ENCODE results near the gene CAPRIN1.

The CAPRIN1 gene

DNA sequence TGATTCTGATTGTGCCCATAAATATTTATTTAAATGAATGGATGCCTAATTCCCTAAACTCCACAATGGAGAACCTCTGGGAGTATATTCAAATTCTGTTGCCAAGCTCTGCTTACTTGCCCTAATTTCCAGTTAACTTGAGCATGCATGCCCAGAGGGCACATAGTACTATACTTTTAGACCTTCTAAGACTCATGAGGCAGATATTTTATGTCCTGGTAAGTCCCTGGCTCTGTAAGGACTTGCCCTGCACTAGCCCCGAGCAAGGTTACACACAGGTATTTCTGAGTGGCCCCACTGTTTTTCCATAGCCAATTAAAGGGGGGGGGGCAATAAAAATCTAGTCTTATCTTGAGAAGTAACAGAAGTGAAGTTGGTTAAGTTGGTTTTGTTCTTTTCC, 21.1 kb upstream of the CAPRIN1 start:
- Histone ChIP-seq H3K9me3 (ENCODE audit: insufficient read depth, low read depth, low read length) (no peaks in the 10 kb centered on the region), H3K27ac (ENCODE audit: low read length) (no peak overlapping the region), H3K9ac (ENCODE audit: low read depth, low read length) (no peak overlapping the region), H3K4me1 (ENCODE audit: insufficient read depth, low read length) (no peaks in the 10 kb centered on the region), H3K27me3 (ENCODE audit: insufficient read depth, low read length) (no peaks in the 10 kb centered on the region), H3K4me3 (ENCODE audit: low read length) (no peak overlapping the region), H3K36me3 (ENCODE audit: insufficient read depth, low read depth, low read length) (no peaks in the 10 kb centered on the region)

DNA sequence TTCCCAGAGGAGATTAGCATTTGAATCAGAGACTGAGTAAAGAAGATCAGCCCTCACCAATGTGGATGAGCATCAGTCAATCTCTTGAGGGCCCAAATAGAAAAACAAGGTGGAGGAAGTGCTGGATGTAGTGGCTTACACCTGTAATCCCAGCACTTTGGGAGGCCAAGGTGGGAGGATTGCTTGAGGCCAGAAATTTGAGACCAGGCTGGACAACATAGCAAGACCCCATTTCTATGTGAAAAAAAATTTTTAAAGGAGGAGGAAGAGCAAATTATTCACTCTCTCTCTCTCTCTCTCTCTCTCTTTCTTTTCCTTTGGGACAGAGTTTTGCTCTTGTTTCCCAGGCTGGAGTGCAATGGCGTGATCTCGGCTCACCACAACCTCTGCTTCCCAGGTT, 18.1 kb upstream of the CAPRIN1 start:
- no peaks in the 10 kb centered on the region for H3K27me3 ChIP-seq (ENCODE audit: insufficient read depth, low read length)
- no peaks in the 10 kb centered on the region for H3K4me1 ChIP-seq (ENCODE audit: insufficient read depth, low read length)
- H3K9me3 ChIP-seq (ENCODE audit: insufficient read depth, low read depth, low read length), result no peaks in the 10 kb centered on the region
- H3K27ac ChIP-seq (ENCODE audit: low read length), result no peak overlapping the region
- no peak overlapping the region for H3K4me3 ChIP-seq (ENCODE audit: low read length)
- no peak overlapping the region for H3K9ac ChIP-seq (ENCODE audit: low read depth, low read length)
- H3K36me3 ChIP-seq (ENCODE audit: insufficient read depth, low read depth, low read length), result no peaks in the 10 kb centered on the region

GRCh38 chr11:34034053-34034452, 17.5 kb upstream of the CAPRIN1 start:
- Histone ChIP-seq H3K9me3 (ENCODE audit: insufficient read depth, low read depth, low read length) (no peaks in the 10 kb centered on the region), H3K9ac (ENCODE audit: low read depth, low read length) (no peak overlapping the region), H3K27ac (ENCODE audit: low read length) (no peak overlapping the region), H3K4me3 (ENCODE audit: low read length) (no peak overlapping the region), H3K36me3 (ENCODE audit: insufficient read depth, low read depth, low read length) (no peaks in the 10 kb centered on the region), H3K27me3 (ENCODE audit: insufficient read depth, low read length) (no peaks in the 10 kb centered on the region), H3K4me1 (ENCODE audit: insufficient read depth, low read length) (no peaks in the 10 kb centered on the region)

GRCh38 chr11:34036456-34036855, 15.1 kb upstream of the CAPRIN1 start:
- H3K4me1 ChIP-seq (ENCODE audit: insufficient read depth, low read length), result no peaks in the 10 kb centered on the region
- no peaks in the 10 kb centered on the region for H3K36me3 ChIP-seq (ENCODE audit: insufficient read depth, low read depth, low read length)
- no peak overlapping the region for H3K9ac ChIP-seq (ENCODE audit: low read depth, low read length)
- H3K27me3 ChIP-seq (ENCODE audit: insufficient read depth, low read length), result no peaks in the 10 kb centered on the region
- no peaks in the 10 kb centered on the region for H3K9me3 ChIP-seq (ENCODE audit: insufficient read depth, low read depth, low read length)
- H3K27ac ChIP-seq (ENCODE audit: low read length), result no peak overlapping the region
- no peak overlapping the region for H3K4me3 ChIP-seq (ENCODE audit: low read length)

- no peaks in the 10 kb centered on the region for H3K9me3 ChIP-seq (ENCODE audit: insufficient read depth, low read depth, low read length)
- no peaks in the 10 kb centered on the region for H3K27me3 ChIP-seq (ENCODE audit: insufficient read depth, low read length)
- no peak overlapping the region for H3K4me3 ChIP-seq (ENCODE audit: low read length)
- H3K9ac ChIP-seq (ENCODE audit: low read depth, low read length), result no peak overlapping the region
- no peaks in the 10 kb centered on the region for H3K36me3 ChIP-seq (ENCODE audit: insufficient read depth, low read depth, low read length)
- no peak overlapping the region for H3K27ac ChIP-seq (ENCODE audit: low read length)
- H3K4me1 ChIP-seq (ENCODE audit: insufficient read depth, low read length), result no peaks in the 10 kb centered on the region
These were observed 14.5 kb upstream of the CAPRIN1 start for GRCh38 chr11:34037016-34037415.

GRCh38 chr11:34040571-34040970, 11.0 kb upstream of the CAPRIN1 start:
- Histone ChIP-seq H3K4me1 (ENCODE audit: insufficient read depth, low read length) (peaks cover 10% of the 10 kb centered on the region), H3K9ac (ENCODE audit: low read depth, low read length) (no peak overlapping the region), H3K9me3 (ENCODE audit: insufficient read depth, low read depth, low read length) (no peaks in the 10 kb centered on the region), H3K27me3 (ENCODE audit: insufficient read depth, low read length) (no peaks in the 10 kb centered on the region), H3K4me3 (ENCODE audit: low read length) (no peak overlapping the region), H3K36me3 (ENCODE audit: insufficient read depth, low read depth, low read length) (no peaks in the 10 kb centered on the region), H3K27ac (ENCODE audit: low read length) (no peak overlapping the region)

DNA sequence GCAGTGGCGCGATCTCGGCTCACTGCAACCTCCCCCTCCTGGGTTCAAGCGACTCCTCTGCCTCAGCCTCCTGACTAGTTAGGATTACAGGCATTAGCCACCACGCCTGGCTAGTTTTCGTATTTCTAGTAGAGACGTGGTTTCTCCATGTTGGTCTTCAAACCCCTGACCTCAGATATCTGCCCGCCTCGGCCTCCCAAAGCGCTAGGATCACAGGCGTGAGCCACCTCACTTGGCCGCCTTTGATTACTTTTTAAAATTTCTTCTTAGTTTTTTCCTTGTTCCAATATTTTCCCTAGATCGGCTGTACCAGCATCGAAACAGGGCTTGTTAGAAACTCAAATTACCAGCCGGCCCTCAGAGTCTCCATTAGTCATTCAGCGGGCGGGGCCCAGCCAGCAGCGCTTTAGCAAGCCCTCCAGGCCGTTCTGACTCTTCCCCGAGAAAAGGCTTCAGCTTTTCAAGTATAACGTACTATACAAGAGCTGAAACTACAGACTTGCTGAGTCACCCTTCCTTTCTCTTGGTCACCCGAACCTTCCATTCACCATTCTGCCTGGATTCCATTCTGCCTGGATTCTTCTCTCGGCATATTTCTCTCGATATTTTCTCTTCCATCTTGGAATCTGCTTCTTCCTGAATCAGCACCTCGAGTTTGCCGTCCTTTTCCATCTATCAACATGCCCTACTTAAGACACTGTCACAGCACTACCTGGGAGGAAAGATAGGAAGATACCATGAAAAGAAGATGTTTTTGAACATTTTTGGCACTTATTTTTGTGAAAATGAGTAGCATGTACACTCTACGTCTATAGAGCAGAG, 6.7 kb upstream of the CAPRIN1 start:
- Histone ChIP-seq H3K27ac (ENCODE audit: low read length) (no peak overlapping the region), H3K4me1 (ENCODE audit: insufficient read depth, low read length) (peaks cover 11% of the 10 kb centered on the region), H3K9me3 (ENCODE audit: insufficient read depth, low read depth, low read length) (no peaks in the 10 kb centered on the region), H3K36me3 (ENCODE audit: insufficient read depth, low read depth, low read length) (no peaks in the 10 kb centered on the region), H3K9ac (ENCODE audit: low read depth, low read length) (peak overlapping the region; percentile 9; the same call in 1 of the 2 replicates), H3K4me3 (ENCODE audit: low read length) (peak overlapping the region; percentile 12; the same call in 1 of the 2 replicates), H3K27me3 (ENCODE audit: insufficient read depth, low read length) (no peaks in the 10 kb centered on the region)

GRCh38 chr11:34049028-34049427, 2.5 kb upstream of the CAPRIN1 start:
- no peak overlapping the region for H3K27ac ChIP-seq (ENCODE audit: low read length)

DNA sequence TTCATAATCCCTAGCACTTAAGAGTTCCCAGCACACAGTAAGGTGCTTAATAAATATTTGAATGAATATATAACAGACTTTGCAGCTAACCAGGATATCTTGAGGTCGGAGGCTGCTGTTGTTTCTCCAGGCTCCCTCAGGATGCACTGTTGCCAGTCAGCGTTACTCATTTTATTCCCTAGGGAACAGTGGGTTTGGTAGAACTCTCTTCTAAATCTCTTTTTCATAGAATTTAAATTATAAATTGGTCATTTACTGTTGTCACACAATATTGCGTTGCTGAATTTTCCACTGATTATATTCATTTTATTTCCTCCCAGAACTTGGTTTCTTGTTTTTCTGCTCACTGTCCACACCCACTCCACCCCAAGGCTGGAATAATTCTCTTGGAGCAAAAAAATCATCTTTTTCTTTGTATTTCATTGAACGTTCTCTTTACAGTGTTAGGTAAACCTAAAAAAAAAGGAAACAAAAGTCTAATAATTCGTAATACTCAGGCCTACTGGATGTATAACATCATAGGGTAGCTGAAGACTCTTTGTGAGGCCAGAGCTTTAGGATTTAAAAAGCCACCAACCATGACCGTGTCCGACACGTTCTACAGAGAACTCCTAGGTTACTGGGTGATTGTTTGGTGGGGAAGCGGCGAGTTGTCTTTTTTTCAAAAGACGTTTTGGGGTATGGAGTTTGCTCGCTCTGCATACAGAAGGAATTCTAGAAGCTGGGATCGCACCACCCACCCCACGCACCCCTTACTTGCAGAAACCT, 766 bp upstream of the CAPRIN1 start:
- Histone ChIP-seq H3K36me3 (ENCODE audit: insufficient read depth, low read depth, low read length) (peaks cover 30% of the 10 kb centered on the region), H3K4me1 (ENCODE audit: insufficient read depth, low read length) (peaks cover under 1% of the 10 kb centered on the region; the same call in 1 of the 2 replicates), H3K9ac (ENCODE audit: low read depth, low read length) (peak overlapping the region; percentile 92), H3K27me3 (ENCODE audit: insufficient read depth, low read length) (no peaks in the 10 kb centered on the region), H3K9me3 (ENCODE audit: insufficient read depth, low read depth, low read length) (no peaks in the 10 kb centered on the region), H3K4me3 (ENCODE audit: low read length) (peak overlapping the region; percentile 99), H3K27ac (ENCODE audit: low read length) (peak overlapping the region; percentile 86)

More at GRCh38 chr11:34049028-34049427, 2.5 kb upstream of the CAPRIN1 start:
- H3K9me3 ChIP-seq (ENCODE audit: insufficient read depth, low read depth, low read length), result no peaks in the 10 kb centered on the region
- H3K27me3 ChIP-seq (ENCODE audit: insufficient read depth, low read length), result no peaks in the 10 kb centered on the region
- no peak overlapping the region for H3K9ac ChIP-seq (ENCODE audit: low read depth, low read length)
- no peak overlapping the region for H3K4me3 ChIP-seq (ENCODE audit: low read length)
- H3K36me3 ChIP-seq (ENCODE audit: insufficient read depth, low read depth, low read length), result peaks cover 12% of the 10 kb centered on the region
- H3K4me1 ChIP-seq (ENCODE audit: insufficient read depth, low read length), result peaks cover 11% of the 10 kb centered on the region

GRCh38 chr11:34052036-34052607, 591 bp downstream of the CAPRIN1 start:
- Histone ChIP-seq H3K4me1 (ENCODE audit: insufficient read depth, low read length) (peaks cover 9% of the 10 kb centered on the region), H3K9me3 (ENCODE audit: insufficient read depth, low read depth, low read length) (no peaks in the 10 kb centered on the region), H3K4me3 (ENCODE audit: low read length) (peak overlapping the region; percentile 99), H3K27me3 (ENCODE audit: insufficient read depth, low read length) (no peaks in the 10 kb centered on the region), H3K9ac (ENCODE audit: low read depth, low read length) (peak overlapping the region; percentile 100), H3K27ac (ENCODE audit: low read length) (peak overlapping the region; percentile 98), H3K36me3 (ENCODE audit: insufficient read depth, low read depth, low read length) (peaks cover 43% of the 10 kb centered on the region)

- Histone ChIP-seq H3K36me3 (ENCODE audit: insufficient read depth, low read depth, low read length) (peaks cover 47% of the 10 kb centered on the region), H3K9ac (ENCODE audit: low read depth, low read length) (peak overlapping the region; percentile 100), H3K27ac (ENCODE audit: low read length) (peak overlapping the region; percentile 98), H3K4me3 (ENCODE audit: low read length) (peak overlapping the region; percentile 99), H3K27me3 (ENCODE audit: insufficient read depth, low read length) (no peaks in the 10 kb centered on the region), H3K4me1 (ENCODE audit: insufficient read depth, low read length) (peaks cover 11% of the 10 kb centered on the region), H3K9me3 (ENCODE audit: insufficient read depth, low read depth, low read length) (no peaks in the 10 kb centered on the region)
These were observed 1.2 kb downstream of the CAPRIN1 start for GRCh38 chr11:34052608-34053160.
